Skin of body (tissue), 2 donors: ENCODE data around the gene ELK3. TPM values are rescaled to one million over a fixed set of nuclear protein-coding genes. Genes with fewer than 3 reads are reported as not detected.
A peak's percentile ranks its signal among the peaks of the same experiment; 100 is the strongest.

Experiments
- DNase-seq: peaks from one replicate; lab custom pipeline; 2025; lab: John Stamatoyannopoulos, UW
- total RNA-seq: library from RNA; depleted of rRNA; stranded (reverse); fragments of >200 nt; gene quantifications from one replicate; pipeline ENCODE4 v1.2.3, GENCODE V29; 2014

The ELK3 gene
- total RNA-seq, 1 donor from 2014 or later: 15.1 TPM

DNA sequence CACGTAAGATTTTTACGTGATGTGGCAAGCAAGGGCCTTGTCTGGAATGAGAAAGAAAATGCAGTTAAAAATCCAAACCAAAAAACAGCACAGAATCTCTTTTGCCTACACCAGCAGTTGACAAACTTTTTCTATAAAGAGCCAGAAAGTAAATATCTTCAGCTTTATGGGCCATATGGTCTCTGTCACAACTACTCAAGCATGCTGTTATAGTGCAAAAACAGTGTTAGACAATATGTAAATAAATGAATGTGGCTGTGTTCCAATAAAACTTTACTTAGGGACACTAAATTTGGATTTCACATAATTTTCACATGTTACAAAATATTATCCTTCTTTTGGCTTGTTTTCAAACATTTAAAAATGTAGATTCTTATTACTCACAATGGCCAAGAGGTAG is 6.2 kb upstream of the ELK3 start:
- DNase-seq: peak; percentile 7

- DNase-seq: no peak
Measured at GRCh38 chr12:96189781-96190180, 4.4 kb upstream of the ELK3 start.

GRCh38 chr12:96190413-96191108 is 3.6 kb upstream of the ELK3 start:
- DNase-seq: no peak

- DNase-seq: no peak
Measured at GRCh38 chr12:96192926-96193573, 1.1 kb upstream of the ELK3 start.

DNA sequence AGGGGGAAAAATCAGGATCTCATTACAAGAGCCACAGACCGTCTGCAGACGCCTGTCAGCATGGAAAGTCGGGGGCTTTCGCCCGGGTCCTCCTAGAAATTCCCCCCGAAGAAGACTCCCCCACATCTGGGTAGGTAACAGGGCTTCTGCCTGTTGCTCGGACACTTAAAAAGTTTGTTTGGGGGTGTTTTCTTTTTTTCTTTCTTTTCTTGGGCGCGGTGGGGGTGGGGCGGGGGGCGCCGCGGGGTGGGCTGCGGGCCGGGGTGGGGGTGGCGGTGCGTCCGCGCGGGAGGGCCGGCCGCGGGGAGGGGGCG is 358 bp downstream of the ELK3 start:
- DNase-seq: no peak

DNA sequence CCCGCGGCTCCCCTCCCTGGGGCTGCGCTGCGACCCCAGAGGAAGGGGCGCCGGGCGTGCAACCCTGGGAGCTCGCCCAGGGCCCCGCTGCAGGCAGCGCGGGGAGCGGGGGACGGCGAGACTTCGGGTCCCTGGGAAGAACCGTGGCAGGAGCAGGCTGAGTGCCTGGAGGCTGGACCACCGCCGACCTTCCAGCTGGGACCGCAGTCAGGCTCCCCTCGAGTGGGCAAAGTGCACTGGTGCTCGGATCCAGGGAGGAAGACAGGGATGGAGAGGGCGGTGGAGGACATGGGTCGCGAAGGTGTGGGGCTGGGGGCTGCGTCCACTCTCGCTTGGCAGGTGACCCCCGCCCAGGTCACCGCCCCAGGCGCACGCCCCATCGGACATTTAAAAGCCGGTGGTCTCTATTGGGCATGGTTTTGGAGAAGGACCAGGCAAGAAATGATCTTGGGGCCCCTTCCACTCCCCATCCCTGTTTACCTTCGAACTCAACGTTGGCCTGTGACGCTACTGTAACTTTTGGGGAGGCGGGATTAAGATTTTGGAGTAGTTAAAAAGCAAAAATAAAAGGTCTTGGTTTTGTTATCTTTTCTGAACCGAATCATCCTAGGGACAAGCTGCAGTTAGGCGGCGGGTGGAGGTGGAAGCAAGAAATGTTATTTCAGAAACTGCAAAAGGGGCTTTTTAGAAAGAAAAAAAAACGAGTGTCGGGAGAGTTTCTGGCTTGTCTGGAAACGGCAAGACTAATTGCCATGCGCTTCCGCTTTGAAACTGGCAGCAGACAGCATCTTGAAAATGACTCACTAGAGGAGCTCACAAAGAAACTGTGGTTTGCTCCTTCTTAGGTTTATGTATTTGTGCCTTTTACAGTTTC is 1.0 kb downstream of the ELK3 start:
- peak; percentile 69 for DNase-seq

GRCh38 chr12:96195845-96196451 is 1.8 kb downstream of the ELK3 start:
- DNase-seq: peak; percentile 54

GRCh38 chr12:96196781-96197180 is 2.6 kb downstream of the ELK3 start:
- no peak for DNase-seq

GRCh38 chr12:96197503-96198272 is 3.5 kb downstream of the ELK3 start:
- no peak for DNase-seq

DNA sequence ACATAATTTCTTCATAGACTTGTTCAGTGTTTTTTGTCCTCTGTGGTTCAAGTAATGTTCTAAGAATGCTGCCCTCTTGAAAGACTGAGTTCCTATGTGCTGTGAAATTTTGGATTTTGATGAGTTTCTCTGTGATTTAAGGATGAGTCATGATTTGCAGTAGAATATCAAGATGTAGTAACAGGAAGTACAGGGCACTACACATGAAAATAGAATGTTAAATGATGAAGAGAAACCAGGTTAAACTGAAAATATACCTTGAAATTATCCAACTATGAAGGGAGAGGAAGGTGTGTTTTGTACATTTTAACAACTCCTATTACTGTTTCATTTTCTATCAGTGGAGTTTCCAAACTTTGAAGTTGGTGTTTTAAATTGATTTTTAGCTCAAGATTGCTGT is 4.8 kb downstream of the ELK3 start:
- DNase-seq: no peak

GRCh38 chr12:96199464-96199863 is 5.3 kb downstream of the ELK3 start:
- no peak for DNase-seq

GRCh38 chr12:96201272-96202227 is 7.4 kb downstream of the ELK3 start:
- no peak for DNase-seq

GRCh38 chr12:96204381-96204780 is 10.2 kb downstream of the ELK3 start:
- DNase-seq: no peak

DNA sequence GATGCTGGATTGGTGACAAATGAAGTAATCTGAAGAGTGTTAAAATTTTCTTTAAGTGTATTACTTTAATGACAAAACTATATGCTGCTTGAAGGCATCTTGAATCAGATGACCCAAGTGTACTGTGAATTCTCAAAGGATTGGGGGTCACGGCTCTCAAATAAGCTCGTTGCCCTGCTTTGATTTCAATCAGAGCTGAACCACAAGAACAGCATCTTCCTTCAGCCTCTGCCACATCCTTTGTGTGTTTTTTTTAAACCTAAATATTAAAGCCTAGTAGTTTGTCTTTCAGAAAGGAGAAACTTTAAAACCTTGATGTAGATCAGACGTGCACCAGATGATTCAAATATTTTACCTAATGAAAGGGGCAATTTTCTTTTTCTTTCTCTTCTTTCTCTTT is 11.7 kb downstream of the ELK3 start:
- DNase-seq: no peak

- no peak for DNase-seq
Measured at GRCh38 chr12:96206936-96207662, 12.9 kb downstream of the ELK3 start.

DNA sequence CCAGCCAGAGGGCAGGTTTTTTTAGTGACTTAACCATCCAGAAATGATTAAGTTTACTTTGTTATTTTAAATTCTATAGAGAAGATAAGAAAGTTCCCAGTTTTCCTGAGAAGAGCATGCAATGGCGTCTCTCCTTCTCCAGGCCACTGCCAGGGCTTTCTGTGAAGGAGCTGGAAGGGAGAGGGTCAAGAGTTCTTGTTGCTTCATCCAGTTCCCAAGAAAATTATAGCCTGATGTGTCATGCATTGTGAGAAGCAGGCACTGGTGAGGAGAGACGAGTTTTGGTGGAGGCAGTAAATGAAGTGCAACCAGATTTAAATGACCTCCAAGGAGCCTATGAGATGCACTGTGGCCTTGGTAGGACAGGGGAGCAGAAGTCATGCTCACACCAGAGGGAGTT is 14.2 kb downstream of the ELK3 start:
- DNase-seq: no peak

DNA sequence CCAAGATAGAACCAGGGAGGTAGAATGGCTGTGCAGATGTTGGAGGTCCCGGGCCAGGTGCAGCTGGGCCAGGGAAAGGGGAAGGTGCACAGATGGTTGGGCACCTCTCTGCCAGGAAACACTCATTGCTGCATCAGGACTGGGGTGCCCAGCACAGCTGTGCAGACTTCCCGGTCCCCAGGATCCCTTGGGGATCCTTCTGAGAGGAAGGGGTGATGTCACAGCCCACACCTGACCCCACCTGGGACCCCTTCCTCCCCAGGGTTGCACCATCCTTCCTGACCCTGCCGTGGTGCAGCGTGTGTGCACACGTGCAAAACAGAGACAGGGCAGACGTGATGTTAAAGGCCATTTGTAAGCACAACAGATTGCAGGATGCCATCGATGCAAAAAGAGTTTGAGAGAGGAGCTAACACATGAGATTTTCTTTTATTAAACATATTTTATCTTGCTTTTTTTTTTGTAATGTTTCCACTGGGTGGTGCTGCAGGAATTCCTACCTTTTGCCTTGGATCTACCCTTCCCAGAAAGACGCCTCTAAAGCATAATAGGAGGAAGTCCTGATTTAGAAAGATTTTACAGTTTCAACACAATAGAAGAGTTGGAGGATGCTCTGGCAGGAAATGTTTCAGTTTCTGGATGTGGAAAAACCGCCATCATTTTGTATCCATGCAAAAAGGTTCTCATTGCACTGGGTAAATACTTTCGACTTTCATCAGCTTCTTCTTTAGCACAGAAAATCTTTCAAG is 14.8 kb downstream of the ELK3 start:
- DNase-seq: peak; percentile 44

GRCh38 chr12:96210376-96211055 is 16.3 kb downstream of the ELK3 start:
- no peak for DNase-seq
